H1 (cell line): ENCODE data around the gene LRRC19. TPM values are rescaled to one million over a fixed set of nuclear protein-coding genes. Genes with fewer than 3 reads are reported as not detected.

Experiments
- ASH2L ChIP-seq: fragments of 200-600, 300-600 bp; sonication (generic); IDR thresholded peaks from one replicate; pipeline ENCODE4 v1.7.1; 2017; ENCODE audit warnings: low read length
- JUN ChIP-seq: IDR thresholded peaks from 2 replicates; pipeline ENCODE4 v1.6.1; 2011; ENCODE audit warnings: low read depth, mild to moderate bottlenecking, improper control_type of control experiment, low read length
- TEAD4 ChIP-seq: IDR thresholded peaks from 2 replicates; pipeline ENCODE4 v1.6.1; 2012; ENCODE audit warnings: low read depth, low read length, inconsistent platforms, mixed read lengths
- polyA plus RNA-seq, 7 experiments: library from polyadenylated mRNA; depleted of rRNA in 3 of 7; stranded (reverse) in 5 of 7; unstranded in 2 of 7; fragments of >200 nt in 5 of 7; fragments of 200-250 nt in 2 of 7; gene quantifications; 1 replicate in 5 of 7; 2 replicates in 1 of 7; 4 replicates in 1 of 7; pipeline versions ENCODE4 v1.2.1 to v1.2.3, GENCODE V29; 2011 to 2013; ENCODE audit warnings: missing spikeins in 2 of 7, mixed read lengths in 2 of 7
- total RNA-seq: library from RNA; stranded (reverse); fragmentation: NEBNext Ultra II Directional; extraction: Animal tissue kit (Norgen Biotek cat#: 25700); gene quantifications from 2 replicates; pipeline ENCODE4 v1.2.1, GENCODE V29; 2021
- TF ChIP-seq, protein P1 (sequence below): fragments of 300-600 bp; sonication (generic); IDR thresholded peaks from 2 replicates; pipeline ENCODE4 v1.7.1; 2012; ENCODE audit warnings: low read length, moderate library complexity, mild to moderate bottlenecking, inconsistent platforms; ENCODE audit not compliant: insufficient replicate concordance

Gene LRRC19
- total and polyA plus RNA-seq, 2 of the 8 experiments (the other 6 are each of a cell fraction or from before 2014, with no cell fraction given) = not detected

DNA sequence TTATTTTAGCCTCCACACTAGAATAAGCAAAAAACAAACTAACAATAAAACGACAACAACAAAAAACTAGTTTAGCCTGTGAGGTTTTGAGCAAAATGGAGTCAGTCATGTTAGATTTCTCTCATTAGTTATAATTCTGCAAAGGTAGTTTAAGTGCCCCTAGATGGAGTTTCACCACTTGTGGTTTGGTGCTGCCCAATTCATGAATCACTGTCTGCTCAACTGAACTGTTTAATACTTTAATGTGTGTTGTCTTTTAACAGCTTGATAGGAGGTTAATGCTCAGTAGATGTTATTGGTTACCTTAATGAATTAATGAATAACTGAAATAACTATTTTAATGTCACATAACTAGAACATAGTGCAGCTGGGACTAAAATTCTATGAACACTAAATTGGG is 55.0 kb downstream of the LRRC19 start (continued):
- TF ChIP-seq, protein P1, sequence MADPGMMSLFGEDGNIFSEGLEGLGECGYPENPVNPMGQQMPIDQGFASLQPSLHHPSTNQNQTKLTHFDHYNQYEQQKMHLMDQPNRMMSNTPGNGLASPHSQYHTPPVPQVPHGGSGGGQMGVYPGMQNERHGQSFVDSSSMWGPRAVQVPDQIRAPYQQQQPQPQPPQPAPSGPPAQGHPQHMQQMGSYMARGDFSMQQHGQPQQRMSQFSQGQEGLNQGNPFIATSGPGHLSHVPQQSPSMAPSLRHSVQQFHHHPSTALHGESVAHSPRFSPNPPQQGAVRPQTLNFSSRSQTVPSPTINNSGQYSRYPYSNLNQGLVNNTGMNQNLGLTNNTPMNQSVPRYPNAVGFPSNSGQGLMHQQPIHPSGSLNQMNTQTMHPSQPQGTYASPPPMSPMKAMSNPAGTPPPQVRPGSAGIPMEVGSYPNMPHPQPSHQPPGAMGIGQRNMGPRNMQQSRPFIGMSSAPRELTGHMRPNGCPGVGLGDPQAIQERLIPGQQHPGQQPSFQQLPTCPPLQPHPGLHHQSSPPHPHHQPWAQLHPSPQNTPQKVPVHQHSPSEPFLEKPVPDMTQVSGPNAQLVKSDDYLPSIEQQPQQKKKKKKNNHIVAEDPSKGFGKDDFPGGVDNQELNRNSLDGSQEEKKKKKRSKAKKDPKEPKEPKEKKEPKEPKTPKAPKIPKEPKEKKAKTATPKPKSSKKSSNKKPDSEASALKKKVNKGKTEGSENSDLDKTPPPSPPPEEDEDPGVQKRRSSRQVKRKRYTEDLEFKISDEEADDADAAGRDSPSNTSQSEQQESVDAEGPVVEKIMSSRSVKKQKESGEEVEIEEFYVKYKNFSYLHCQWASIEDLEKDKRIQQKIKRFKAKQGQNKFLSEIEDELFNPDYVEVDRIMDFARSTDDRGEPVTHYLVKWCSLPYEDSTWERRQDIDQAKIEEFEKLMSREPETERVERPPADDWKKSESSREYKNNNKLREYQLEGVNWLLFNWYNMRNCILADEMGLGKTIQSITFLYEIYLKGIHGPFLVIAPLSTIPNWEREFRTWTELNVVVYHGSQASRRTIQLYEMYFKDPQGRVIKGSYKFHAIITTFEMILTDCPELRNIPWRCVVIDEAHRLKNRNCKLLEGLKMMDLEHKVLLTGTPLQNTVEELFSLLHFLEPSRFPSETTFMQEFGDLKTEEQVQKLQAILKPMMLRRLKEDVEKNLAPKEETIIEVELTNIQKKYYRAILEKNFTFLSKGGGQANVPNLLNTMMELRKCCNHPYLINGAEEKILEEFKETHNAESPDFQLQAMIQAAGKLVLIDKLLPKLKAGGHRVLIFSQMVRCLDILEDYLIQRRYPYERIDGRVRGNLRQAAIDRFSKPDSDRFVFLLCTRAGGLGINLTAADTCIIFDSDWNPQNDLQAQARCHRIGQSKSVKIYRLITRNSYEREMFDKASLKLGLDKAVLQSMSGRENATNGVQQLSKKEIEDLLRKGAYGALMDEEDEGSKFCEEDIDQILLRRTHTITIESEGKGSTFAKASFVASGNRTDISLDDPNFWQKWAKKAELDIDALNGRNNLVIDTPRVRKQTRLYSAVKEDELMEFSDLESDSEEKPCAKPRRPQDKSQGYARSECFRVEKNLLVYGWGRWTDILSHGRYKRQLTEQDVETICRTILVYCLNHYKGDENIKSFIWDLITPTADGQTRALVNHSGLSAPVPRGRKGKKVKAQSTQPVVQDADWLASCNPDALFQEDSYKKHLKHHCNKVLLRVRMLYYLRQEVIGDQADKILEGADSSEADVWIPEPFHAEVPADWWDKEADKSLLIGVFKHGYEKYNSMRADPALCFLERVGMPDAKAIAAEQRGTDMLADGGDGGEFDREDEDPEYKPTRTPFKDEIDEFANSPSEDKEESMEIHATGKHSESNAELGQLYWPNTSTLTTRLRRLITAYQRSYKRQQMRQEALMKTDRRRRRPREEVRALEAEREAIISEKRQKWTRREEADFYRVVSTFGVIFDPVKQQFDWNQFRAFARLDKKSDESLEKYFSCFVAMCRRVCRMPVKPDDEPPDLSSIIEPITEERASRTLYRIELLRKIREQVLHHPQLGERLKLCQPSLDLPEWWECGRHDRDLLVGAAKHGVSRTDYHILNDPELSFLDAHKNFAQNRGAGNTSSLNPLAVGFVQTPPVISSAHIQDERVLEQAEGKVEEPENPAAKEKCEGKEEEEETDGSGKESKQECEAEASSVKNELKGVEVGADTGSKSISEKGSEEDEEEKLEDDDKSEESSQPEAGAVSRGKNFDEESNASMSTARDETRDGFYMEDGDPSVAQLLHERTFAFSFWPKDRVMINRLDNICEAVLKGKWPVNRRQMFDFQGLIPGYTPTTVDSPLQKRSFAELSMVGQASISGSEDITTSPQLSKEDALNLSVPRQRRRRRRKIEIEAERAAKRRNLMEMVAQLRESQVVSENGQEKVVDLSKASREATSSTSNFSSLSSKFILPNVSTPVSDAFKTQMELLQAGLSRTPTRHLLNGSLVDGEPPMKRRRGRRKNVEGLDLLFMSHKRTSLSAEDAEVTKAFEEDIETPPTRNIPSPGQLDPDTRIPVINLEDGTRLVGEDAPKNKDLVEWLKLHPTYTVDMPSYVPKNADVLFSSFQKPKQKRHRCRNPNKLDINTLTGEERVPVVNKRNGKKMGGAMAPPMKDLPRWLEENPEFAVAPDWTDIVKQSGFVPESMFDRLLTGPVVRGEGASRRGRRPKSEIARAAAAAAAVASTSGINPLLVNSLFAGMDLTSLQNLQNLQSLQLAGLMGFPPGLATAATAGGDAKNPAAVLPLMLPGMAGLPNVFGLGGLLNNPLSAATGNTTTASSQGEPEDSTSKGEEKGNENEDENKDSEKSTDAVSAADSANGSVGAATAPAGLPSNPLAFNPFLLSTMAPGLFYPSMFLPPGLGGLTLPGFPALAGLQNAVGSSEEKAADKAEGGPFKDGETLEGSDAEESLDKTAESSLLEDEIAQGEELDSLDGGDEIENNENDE = no peak
- TF ChIP-seq TEAD4 = no peak
- TF ChIP-seq JUN = no peak
- TF ChIP-seq ASH2L = no peak
- TF ChIP-seq, all 59 proteins: peak for 0
